DND-41 (cell line): Measurements from ENCODE around the gene MRFAP1.
A peak's percentile ranks its signal among the peaks of the same experiment; 100 is the strongest.

Experiments
- ATAC-seq: fragments of 200-7000 bp; cut with Tn5 transposase; 3 replicates; pipeline ENCODE4 v1.9.1; 2021; ENCODE audit warnings: low read depth; ENCODE audit not compliant: insufficient read depth
- DNase-seq: peaks from one replicate; pipeline ENCODE4 v3.0.0-alpha.2; 2020
- H2AFZ ChIP-seq: 2 replicates; pipeline ENCODE4 v1.6.0; 2012; ENCODE audit warnings: low read depth, low read length
- H3K27ac ChIP-seq: 2 replicates; pipeline ENCODE4 v1.5.1; 2012; ENCODE audit warnings: low read length, inconsistent platforms
- H3K27me3 ChIP-seq: fragments of 200-600 bp; sonication (generic); 2 replicates; pipeline ENCODE4 v1.6.0; 2012; ENCODE audit warnings: low read length, mild to moderate bottlenecking, inconsistent platforms; ENCODE audit not compliant: insufficient read depth, poor library complexity
- H3K36me3 ChIP-seq: 2 replicates; pipeline ENCODE4 v1.5.1; 2012; ENCODE audit warnings: low read length, inconsistent platforms; ENCODE audit not compliant: insufficient read depth
- H3K4me1 ChIP-seq: 2 replicates; pipeline ENCODE4 v1.5.1; 2012; ENCODE audit warnings: mild to moderate bottlenecking, low read length; ENCODE audit not compliant: insufficient read depth
- H3K4me2 ChIP-seq: 2 replicates; pipeline ENCODE4 v1.6.0; 2012; ENCODE audit warnings: mild to moderate bottlenecking, moderate library complexity, low read length, inconsistent platforms; ENCODE audit not compliant: insufficient read depth
- H3K4me3 ChIP-seq, 2 experiments: fragments of 200-600 bp in 1 of 2; shearing (Covaris generic) in 1 of 2; 2 replicates each; pipeline ENCODE4 v1.5.1; 2012 to 2016; ENCODE audit warnings: inconsistent platforms in 2 of 2, low read length in 2 of 2, mild to moderate bottlenecking in 2 of 2, low read depth in 1 of 2, moderate library complexity in 1 of 2
- H3K79me2 ChIP-seq: 2 replicates; pipeline ENCODE4 v1.6.0; 2012; ENCODE audit warnings: low read length, inconsistent platforms; ENCODE audit not compliant: insufficient read depth
- H3K9ac ChIP-seq: 2 replicates; pipeline ENCODE4 v1.6.0; 2012; ENCODE audit warnings: low read depth, mild to moderate bottlenecking, inconsistent platforms, low read length, moderate library complexity
- H3K9me3 ChIP-seq: 2 replicates; pipeline ENCODE4 v1.5.1; 2012; ENCODE audit warnings: low read length, moderate library complexity, mild to moderate bottlenecking, inconsistent platforms; ENCODE audit not compliant: insufficient read depth, severe bottlenecking
- H4K20me1 ChIP-seq: 2 replicates; pipeline ENCODE4 v1.6.0; 2012; ENCODE audit warnings: low read length; ENCODE audit not compliant: insufficient read depth
- CTCF ChIP-seq: IDR thresholded peaks from 2 replicates; pipeline ENCODE4 v1.5.1; 2012; ENCODE audit warnings: borderline replicate concordance, low read length, moderate library complexity, mild to moderate bottlenecking; ENCODE audit not compliant: poor library complexity, severe bottlenecking; ENCODE audit errors: extremely low read depth
- EZH2 ChIP-seq: IDR thresholded peaks from 3 replicates; pipeline ENCODE4 v1.6.1; 2012; ENCODE audit warnings: borderline replicate concordance, low read depth, mild to moderate bottlenecking, moderate library complexity, low read length, inconsistent platforms; ENCODE audit not compliant: severe bottlenecking

Gene MRFAP1

GRCh38 chr4:6655924-6656323 is 15.4 kb downstream of the MRFAP1 start:
- Histone ChIP-seq H3K4me3 (no peak overlapping the region), H3K27ac (no peak overlapping the region), H2AFZ (no peak overlapping the region), H3K4me2 (no peak overlapping the region), H3K9ac (no peak overlapping the region), H3K9me3 (no peaks in the 10 kb centered on the region), H4K20me1 (no peaks in the 10 kb centered on the region), H3K27me3 (no peaks in the 10 kb centered on the region), H3K4me1 (no peaks in the 10 kb centered on the region), H3K79me2 (no peaks in the 10 kb centered on the region), H3K36me3 (no peaks in the 10 kb centered on the region)
- peak; percentile 27 for DNase-seq
- TF ChIP-seq CTCF (no peak), EZH2 (no peak)
- ATAC-seq, result peak; percentile 67; the same call in 2 of the 3 replicates

- Histone ChIP-seq H3K9ac (no peak overlapping the region), H3K27me3 (no peaks in the 10 kb centered on the region), H3K4me2 (no peak overlapping the region), H4K20me1 (no peaks in the 10 kb centered on the region), H3K27ac (no peak overlapping the region), H3K4me3 (no peak overlapping the region), H3K36me3 (no peaks in the 10 kb centered on the region), H3K4me1 (no peaks in the 10 kb centered on the region), H3K9me3 (no peaks in the 10 kb centered on the region), H3K79me2 (no peaks in the 10 kb centered on the region), H2AFZ (no peak overlapping the region)
- no peak for DNase-seq
- TF ChIP-seq EZH2 (no peak), CTCF (no peak)
- no peak for ATAC-seq
Measured at GRCh38 chr4:6657242-6658208, 17.0 kb downstream of the MRFAP1 start.

GRCh38 chr4:6658209-6658595 is 17.7 kb downstream of the MRFAP1 start:
- Histone ChIP-seq H3K79me2 (no peaks in the 10 kb centered on the region), H3K27ac (no peak overlapping the region), H3K4me2 (no peak overlapping the region), H3K27me3 (no peaks in the 10 kb centered on the region), H3K9me3 (no peaks in the 10 kb centered on the region), H3K9ac (no peak overlapping the region), H3K4me1 (no peaks in the 10 kb centered on the region), H3K36me3 (no peaks in the 10 kb centered on the region), H2AFZ (no peak overlapping the region), H4K20me1 (no peaks in the 10 kb centered on the region), H3K4me3 (no peak overlapping the region)
- no peak for TF ChIP-seq EZH2
- TF ChIP-seq CTCF, result no peak
- ATAC-seq (no peak), DNase-seq (no peak)
